HuH-7.5 (cell line): Measurements from ENCODE around the gene CENPV.

Experiments
- DNase-seq: peaks from one replicate; pipeline ENCODE4 v3.0.0; 2011; ENCODE audit warnings: low spot score

CENPV gene

GRCh38 chr17:16361874-16362273, 8.6 kb upstream of the CENPV start:
- no peak for DNase-seq

- DNase-seq: no peak
Observed at GRCh38 chr17:16358394-16358793, 5.1 kb upstream of the CENPV start.

- DNase-seq: no peak
Observed at GRCh38 chr17:16354585-16354984, 1.3 kb upstream of the CENPV start.

GRCh38 chr17:16352667-16353316, 477 bp downstream of the CENPV start:
- peak; percentile 33 for DNase-seq

GRCh38 chr17:16352303-16352666, 984 bp downstream of the CENPV start:
- DNase-seq: peak; percentile 66

- no peak for DNase-seq
Observed at GRCh38 chr17:16351831-16352230, 1.4 kb downstream of the CENPV start.

GRCh38 chr17:16349431-16349830, 3.8 kb downstream of the CENPV start:
- no peak for DNase-seq

- no peak for DNase-seq
Observed at GRCh38 chr17:16348586-16348985, 4.7 kb downstream of the CENPV start.

GRCh38 chr17:16346721-16347271, 6.5 kb downstream of the CENPV start:
- DNase-seq: no peak

GRCh38 chr17:16345565-16345964, 7.7 kb downstream of the CENPV start:
- no peak for DNase-seq

- no peak for DNase-seq
Observed at GRCh38 chr17:16343569-16343968, 9.7 kb downstream of the CENPV start.

GRCh38 chr17:16342979-16343378, 10.3 kb downstream of the CENPV start:
- DNase-seq: no peak

GRCh38 chr17:16339959-16340358, 13.3 kb downstream of the CENPV start:
- DNase-seq: no peak

- no peak for DNase-seq
Observed at GRCh38 chr17:16339402-16339801, 13.9 kb downstream of the CENPV start.

GRCh38 chr17:16338391-16338790, 14.9 kb downstream of the CENPV start:
- DNase-seq: no peak

- no peak for DNase-seq
Observed at GRCh38 chr17:16329519-16330271, 23.6 kb downstream of the CENPV start.

GRCh38 chr17:16328997-16329396, 24.3 kb downstream of the CENPV start:
- no peak for DNase-seq

- no peak for DNase-seq
Observed at GRCh38 chr17:16327018-16327417, 26.3 kb downstream of the CENPV start.

GRCh38 chr17:16325964-16326363, 27.3 kb downstream of the CENPV start:
- no peak for DNase-seq

- no peak for DNase-seq
Observed at GRCh38 chr17:16322636-16323035, 30.6 kb downstream of the CENPV start.

- no peak for DNase-seq
Observed at GRCh38 chr17:16319969-16320368, 33.3 kb downstream of the CENPV start.

- no peak for DNase-seq
Observed at GRCh38 chr17:16314859-16315258, 38.4 kb downstream of the CENPV start.

GRCh38 chr17:16314189-16314588, 39.1 kb downstream of the CENPV start:
- no peak for DNase-seq
